Posterior vena cava (tissue), 2 donors: ENCODE measurements around the gene ZC4H2. TPM values are rescaled to one million over a fixed set of nuclear protein-coding genes. Genes with fewer than 3 reads are reported as not detected.
"Not testable (repeated sequence)": the region's sequence is repeated elsewhere in the genome, so short reads cannot be mapped to it uniquely, and the experiment has no call there.

ENCODE experiments used
- DNase-seq: peaks from one replicate; pipeline ENCODE4 v3.0.0-alpha.2; 2020; ENCODE audit warnings: low spot score
- intact Hi-C, 2 donors: fragments of 100-400 bp; cut with DNase I; formaldehyde crosslinking; loops; one replicate each; pipeline versions ENCODE4 v1.14.1 to v1.14.2; 2022 to 2023
- long read RNA-seq, 2 donors: library from polyadenylated mRNA; unstranded; transcript quantifications; one replicate each; pipeline ENCODE4 v2.0.0, GENCODE V29; 2020 to 2021
- total RNA-seq, 2 donors: library from RNA; stranded (reverse); fragmentation: NEBNext Ultra II Directional; extraction: Animal tissue kit (Norgen Biotek cat#: 25700); gene quantifications; one replicate each; pipeline ENCODE4 v1.2.1, GENCODE V29; 2021
- donor health status: DM: yes; HTN: yes; CAD: no.
- donor health status: DM: yes; HTN: yes; CAD: no.

The ZC4H2 gene, protein sequence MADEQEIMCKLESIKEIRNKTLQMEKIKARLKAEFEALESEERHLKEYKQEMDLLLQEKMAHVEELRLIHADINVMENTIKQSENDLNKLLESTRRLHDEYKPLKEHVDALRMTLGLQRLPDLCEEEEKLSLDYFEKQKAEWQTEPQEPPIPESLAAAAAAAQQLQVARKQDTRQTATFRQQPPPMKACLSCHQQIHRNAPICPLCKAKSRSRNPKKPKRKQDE
- 10 to 100 TPM in 1 of 2 donors, 1 to 10 TPM in 1; 7.1 to 10.0 TPM for total RNA-seq
- long read RNA-seq, donor 1, partial matches to known transcripts: 0 of 4 reads
- long read RNA-seq, donor 1, other reads (novel, unspliced or antisense): 3 of 4 reads
- long read RNA-seq, donor 2, transcript ZC4H2-207 (5 exons, 606 nt): major isoform, 7 of 17 reads
- long read RNA-seq, donor 2, partial matches to known transcripts: 1 of 17 reads
- long read RNA-seq, donor 2, other reads (novel, unspliced or antisense): 5 of 17 reads

DNA sequence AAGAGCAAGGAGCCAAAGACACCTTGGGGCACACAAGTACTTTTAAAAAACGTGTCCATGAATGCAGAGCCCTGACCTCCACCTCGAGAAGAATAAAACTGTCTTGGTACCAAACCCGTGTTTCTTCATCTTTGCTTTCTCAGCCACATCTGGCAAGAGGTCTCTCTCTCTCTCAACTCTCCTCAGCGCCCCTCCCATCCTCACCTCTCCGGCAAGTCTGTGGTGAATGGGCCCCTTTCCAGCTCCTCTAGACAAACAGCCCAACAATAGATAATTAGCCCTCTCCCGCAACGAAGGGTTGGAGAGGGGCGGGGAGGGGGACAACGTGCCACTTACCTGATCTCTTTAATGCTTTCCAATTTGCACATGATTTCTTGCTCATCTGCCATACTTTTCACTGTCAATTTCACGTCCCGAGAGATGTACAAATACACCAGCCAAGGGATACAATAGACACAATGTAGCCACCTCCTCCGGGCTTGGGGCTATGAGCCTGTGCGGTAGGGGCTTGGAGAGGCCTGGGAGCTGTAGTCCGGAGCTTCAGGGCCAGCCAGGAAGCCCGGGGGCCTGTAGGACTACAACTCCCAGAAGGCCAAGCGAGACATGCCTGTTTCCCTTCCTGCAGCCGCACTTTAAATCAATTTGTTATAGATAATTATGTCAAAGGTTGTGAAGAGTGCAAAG lies at the start of gene ZC4H2:
Gene ZC4H2 (minus strand): TSS at position 462 of the 684 bp plus-strand sequence. CDS start 73 bp downstream, at position 389.
- intact Hi-C loops: no loop called here
- peak; percentile 90 for DNase-seq

DNA sequence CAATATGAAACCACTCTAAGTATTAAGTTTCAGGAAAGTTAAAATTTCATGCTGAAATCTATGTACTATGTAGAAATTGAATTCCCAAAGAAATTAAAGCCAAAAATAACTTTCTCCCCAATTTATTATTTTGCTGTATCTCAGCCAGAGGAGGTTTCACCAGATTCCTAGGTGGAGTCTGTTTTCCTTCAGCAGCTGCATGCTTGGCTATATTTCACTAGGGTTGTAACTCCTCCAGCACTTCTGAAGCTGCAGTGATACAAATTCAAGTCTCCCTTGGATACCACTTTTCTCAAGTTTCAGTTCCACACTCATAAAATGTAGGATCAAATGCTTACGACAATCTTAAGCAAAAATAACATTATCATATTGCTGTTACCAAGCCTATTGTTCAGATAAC lies 41.2 kb upstream of the ZC4H2 start:
- intact Hi-C loops: no loop called here
- no peak for DNase-seq

DNA sequence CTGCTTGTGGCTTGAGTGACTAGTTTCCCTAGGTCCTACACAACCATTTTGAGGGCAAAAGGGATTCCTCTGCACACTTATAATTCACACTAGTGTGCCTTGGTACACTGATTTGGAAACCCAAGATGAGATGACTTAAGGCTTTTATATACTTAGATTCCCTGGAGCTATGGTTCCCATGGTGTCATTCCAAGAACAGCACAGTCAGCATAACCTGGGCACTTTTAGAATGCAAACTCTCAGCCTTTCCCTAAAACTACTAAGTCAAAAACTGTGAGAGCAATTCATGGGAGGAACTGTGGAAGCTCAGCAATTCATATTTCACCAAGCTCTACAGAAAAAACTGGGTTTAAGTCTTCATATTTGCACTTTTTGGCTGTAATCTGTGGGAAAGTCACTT lies 38.0 kb upstream of the ZC4H2 start:
- intact Hi-C loops: no loop called here
- DNase-seq: no peak

DNA sequence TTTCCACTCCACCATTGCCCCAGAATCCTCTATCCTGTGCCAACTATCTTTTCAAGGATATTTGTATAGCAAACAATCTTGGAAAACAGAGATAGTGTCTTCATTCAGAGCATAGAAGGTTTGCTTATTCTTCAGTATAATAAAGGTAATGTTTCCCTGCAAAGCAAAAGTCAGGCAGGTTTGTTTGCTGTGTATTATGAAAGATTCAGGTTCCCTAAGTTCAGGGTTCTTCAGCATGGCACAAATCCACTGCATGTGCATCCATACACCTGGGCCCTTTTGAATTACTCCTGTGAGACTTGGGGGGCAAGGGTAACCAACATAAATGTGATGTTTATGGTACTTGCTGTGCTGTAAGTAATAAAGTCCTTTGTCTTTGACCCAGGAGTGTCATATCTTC lies 33.2 kb upstream of the ZC4H2 start:
- intact Hi-C loops: no loop called here
- DNase-seq: no peak

DNA sequence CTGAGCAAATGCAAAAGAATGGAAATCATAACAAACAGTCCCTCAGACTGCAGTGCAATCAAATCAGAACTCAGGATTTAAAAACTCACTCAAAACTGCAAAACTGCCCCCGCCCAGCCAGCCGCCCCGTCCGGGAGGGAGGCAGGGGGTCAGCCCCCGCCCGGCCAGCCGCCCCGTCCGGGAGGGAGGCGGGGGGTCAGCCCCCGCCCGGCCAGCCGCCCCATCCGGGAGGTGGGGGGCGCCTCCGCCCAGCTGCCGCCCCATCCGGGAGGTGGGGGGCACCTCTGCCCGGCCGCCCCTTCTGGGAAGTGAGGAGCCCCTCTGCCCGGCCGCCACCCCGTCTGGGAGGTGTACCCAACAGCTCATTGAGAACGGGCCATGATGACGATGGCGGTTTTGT lies 26.0 kb upstream of the ZC4H2 start:
- intact Hi-C loops, DNase-seq: not testable (repeated sequence)

DNA sequence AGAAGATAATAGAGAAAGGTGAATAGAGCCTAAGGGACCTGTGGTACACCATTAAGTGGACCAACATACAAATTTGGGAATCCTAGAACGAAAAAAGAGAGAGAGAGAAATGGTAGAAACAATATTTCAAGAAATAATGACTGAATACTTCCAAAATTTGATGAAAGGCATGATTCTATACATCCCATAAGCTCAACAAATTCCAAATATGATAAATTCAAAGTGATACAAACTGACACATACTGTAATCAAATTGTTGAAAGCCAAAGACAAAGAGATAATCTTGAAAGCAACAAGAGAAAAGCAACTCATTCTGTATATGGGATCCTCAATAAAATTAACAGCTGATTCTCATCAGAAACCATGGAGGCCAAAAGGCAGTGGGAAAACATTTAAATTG lies 20.6 kb upstream of the ZC4H2 start:
- no peak for DNase-seq
- intact Hi-C loops: no loop called here

DNA sequence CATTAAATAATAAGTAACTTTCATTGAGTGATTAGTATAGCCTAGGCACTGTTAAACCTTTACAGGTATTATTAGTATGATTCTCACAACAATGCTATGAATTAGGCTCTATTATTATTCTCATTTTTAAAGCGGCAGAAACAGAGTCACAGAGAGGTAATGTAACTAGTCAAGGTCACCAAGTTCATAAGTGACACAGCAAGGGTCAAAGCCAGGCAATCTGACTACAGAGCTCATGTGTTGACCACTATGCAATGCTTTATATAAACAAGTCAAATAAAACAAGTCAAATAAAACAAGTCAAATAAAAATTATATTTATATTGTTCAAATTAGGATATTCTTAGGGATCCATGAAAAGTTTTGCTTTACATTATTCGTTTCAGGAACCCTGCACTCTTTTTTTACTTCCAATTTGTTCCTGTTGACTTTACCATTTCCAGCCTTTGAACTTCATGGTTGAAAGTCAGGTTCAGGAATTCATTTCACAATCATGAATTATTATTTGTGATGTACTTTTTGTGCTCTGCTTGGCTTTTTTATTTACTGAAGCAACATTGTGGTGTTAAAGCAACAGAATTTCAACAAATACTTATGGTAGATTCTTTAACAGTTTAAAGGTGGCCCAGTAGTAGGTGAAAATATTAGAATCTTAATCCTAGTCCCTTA lies 18.0 kb upstream of the ZC4H2 start:
- intact Hi-C loops: no loop called here
- no peak for DNase-seq

DNA sequence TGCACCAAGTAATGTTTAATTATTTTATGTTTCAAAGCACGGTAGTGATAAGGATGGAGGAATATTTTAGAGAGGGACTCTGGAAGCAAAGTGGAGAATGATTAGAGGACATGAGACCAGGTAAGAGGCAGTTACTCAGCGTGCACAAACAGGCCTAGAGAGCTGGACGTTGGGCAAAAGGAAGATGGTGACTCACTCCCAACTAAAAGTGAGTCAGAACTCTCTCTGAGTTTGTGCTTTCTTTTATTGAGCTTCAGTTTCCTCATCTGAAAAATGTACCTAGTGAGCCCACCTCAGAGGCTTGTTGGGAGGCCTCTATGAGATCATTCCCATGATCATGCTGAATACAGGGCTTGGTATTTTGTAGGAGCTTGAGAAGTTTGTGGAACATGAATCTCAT lies 1.6 kb upstream of the ZC4H2 start:
- intact Hi-C loops: no loop called here
- no peak for DNase-seq

DNA sequence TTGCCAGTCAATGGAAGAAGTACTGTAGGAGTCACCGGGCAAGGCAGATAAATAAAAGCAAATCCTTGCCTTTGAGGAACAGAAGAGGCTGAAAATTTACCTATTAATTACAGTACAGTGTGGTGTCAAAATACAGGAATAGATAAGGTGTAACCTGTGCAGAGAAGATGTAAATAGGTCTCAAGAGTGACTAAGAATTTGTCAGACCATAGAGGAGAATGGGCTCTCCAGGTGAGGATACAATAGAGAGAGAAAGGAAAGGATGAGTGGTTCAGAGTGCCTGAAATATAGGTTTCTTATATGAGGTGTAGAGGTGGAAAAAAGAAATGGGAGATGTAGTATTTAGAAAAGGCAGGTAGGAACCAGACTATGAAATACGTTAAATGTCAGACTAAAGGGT lies 801 bp upstream of the ZC4H2 start:
- intact Hi-C loops: no loop called here
- no peak for DNase-seq

DNA sequence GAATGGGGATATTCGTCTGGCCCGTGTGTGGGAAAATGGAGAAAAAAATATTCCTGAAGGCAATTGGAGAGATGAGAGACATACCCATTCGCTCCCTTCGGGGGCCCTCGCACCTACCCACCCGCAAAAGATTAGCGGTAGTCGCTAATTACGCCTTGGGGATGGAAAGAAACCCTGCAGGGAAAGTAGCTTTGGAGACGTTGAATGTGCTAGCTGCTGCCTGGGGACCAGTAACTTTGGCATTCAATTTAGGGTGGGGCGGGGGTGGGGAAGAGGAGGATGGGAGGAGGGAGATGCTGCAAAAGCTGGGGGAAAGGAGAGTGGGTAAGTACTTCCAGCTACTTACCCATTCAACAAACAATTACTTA lies 407 bp upstream of the ZC4H2 start:
- DNase-seq: no peak
- intact Hi-C loops: no loop called here

DNA sequence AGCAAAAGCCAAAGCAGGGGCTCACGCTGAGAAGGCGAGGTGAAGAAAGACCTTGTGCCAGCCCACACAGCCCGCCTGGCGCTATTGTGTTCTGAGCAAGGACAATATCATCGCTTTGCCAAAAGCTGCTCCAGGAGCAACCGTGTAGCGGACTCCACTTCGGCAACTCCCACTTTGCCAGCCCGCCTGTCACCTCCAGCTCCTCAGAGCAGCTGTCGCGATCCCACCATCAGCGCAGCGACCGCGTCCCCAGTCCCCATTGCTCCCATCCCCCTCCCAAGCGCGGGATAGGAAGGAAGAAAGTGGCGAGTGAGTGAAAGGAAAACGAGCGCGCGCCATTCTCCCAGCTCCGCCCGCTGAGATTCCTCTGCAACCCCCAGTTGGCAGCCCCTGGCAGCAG lies 759 bp downstream of the ZC4H2 start:
- peak; percentile 74 for DNase-seq
- intact Hi-C loops: no loop called here

DNA sequence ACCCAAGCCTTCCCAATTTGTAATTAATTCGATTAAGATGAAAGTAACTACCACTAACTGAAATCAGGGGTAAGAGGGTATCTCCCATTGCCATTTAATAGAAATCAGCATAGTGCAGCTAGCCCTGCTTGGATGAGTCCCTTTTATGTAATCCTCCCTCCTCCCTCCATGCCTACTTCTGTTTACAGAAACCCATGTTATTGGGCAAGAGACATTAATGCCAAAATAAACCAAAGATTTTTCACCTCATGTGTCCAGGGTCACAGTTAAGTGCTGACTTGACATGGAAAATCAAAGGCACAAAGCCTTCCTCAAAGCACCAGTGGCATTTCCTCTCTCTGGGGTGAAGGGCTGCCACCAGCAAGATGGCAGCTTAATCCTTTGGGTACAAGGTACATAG lies 50.8 kb downstream of the ZC4H2 start:
- no peak for DNase-seq
- intact Hi-C loops: no loop called here

DNA sequence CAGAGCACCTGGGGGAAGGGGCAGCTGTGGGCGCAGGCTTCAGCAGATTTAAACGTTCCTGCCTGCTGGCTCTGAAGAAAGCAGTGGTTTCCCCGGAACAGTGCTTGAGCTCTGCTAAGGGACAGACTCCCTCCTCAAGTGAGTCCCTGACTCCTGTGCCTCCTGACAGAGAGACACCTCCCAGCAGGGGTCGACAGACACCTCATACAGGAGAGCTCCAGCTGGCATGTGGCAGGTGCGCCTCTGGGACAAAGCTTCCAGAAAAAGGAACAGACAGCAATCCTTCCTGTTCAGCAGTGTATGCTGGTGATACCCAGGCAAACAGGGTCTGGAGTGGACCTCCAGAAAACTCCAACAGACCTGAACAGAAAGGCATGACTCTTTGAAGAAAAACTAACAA lies 68.1 kb downstream of the ZC4H2 start:
- intact Hi-C loops: no loop called here
- DNase-seq: no peak

DNA sequence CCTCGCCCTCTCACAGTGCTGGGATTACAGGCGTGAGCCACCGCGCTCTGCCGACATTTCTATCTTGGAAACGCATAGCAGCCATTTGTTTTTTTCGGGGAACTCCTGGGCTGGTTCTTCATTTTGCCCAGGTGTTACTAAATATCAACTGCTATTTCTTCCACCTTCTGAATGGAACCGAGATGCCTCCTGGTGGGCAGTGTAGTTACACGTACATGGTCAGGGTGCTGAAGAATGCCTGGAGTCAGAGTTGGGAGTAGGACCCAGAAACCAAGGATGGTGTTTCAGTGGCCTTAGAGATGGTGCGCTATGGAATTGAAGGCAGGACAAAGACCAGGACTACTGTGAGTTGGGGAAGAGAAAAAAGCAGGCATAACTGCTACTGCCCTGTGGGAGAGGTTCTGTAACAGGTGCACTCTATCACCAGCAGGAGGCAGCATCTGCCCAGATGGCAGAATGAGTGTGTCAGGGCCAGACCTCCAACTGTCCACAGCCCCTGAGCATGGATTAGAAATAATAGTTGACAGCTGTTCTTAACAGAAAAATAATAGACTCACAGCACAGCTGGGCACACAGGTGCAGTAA lies 81.7 kb downstream of the ZC4H2 start:
- DNase-seq: no peak
- intact Hi-C loops: no loop called here

DNA sequence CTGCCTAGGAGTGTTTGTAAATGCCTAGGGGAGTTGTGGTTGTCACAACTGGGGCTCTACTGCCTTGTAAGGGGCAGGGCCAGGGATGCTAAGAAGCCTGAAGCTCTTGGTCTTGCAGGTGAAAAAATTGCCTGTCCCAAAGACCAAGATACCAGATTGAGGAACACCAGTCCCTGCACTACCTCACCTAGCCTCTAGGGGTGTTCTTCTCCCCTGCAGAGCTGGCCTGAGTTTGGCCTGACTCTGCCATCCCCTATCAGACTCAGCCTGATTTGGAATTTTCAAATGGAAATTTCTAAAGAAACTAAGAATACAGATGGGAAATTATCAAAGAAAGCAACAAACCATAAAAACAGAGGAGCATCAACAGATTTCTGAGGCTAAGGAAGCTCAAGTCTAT lies 90.4 kb downstream of the ZC4H2 start:
- intact Hi-C loops: no loop called here
- no peak for DNase-seq

DNA sequence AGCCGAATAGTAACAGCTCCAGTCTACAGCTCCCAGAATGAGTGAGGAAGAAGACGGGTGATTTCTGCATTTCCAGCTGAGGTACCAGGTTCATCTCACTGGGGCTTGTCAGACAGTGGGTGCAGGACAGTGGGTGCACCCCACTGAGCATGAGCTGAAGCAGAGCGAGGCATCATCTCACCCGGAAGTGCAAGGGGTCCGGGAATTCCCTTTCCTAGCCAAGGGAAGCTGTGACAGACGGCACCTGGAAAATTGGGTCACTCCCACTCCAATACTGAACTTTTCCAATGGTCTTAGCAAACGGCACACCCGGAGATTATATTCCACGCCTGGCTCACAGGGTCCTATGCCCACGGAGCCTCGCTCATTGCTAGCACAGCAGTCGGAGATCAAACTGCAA lies 97.5 kb downstream of the ZC4H2 start:
- intact Hi-C loops, DNase-seq: not testable (repeated sequence)

DNA sequence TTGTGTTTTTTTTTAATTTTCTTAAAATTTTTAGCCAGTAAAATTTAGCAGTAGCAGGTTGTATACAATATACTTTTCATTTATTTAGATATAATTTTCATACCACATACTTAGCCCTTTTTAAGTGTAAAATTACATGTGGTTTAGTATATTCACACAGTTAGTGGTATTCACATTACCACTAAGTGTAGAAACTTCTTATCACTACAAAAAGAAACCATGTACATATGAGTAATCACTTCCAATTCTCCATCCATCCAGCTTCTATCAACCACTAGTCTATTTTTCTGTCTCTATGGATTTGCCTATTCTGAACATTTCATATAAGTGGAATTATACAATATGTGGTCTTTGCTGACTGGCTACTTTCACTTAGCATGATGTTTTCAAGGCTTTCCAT lies 109.0 kb downstream of the ZC4H2 start:
- no peak for DNase-seq
- intact Hi-C loops: no loop called here
